Measurements from ENCODE around the gene USP15. TPM values are rescaled to one million over a fixed set of nuclear protein-coding genes. Genes with fewer than 3 reads are reported as not detected.

Gene USP15
- total and polyA plus RNA-seq, 4 donors, result 16.3 to 102 (median 66.1) TPM

DNA sequence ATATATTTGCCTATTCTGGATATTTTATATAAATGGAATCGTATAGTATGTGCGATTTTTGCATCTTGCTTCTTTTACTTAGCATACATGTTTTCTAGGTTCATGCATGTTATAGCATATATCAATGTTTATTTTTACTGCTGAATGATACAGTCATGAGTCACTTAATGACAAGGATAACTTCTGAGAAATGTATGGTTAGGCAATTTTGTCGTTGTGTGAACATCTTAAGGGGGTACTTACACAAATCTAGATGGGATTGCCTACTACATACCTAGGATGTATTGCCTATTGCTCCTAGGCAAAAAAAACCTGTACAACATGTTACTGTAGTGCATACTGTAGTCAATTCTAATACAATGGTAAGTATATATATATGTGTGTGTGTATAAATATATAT lies 8.8 kb downstream of the USP15 start:
- ATAC-seq (ENCODE audit: low FRiP score) (no peak), DNase-seq (no peak)
- Histone ChIP-seq H3K4me1 (ENCODE audit: control insufficient read depth in 1 of 2, insufficient read depth in 2 of 2, low read length in 2 of 2) (peaks cover 3 to 4% of the 10 kb centered on the region in 2 donors), H3K27me3 (ENCODE audit: control insufficient read depth in 1 of 2, insufficient read depth in 2 of 2, low read length in 1 of 2) (no peaks in the 10 kb centered on the region), H3K36me3 (ENCODE audit: control insufficient read depth in 1 of 2, insufficient read depth in 2 of 2, low read length in 1 of 2) (no peaks in the 10 kb centered on the region), H3K27ac (ENCODE audit: low read depth in 1 of 2, low read length in 2 of 2) (no peak overlapping the region), H3K4me3 (ENCODE audit: low read length in 2 of 2) (no peak overlapping the region), H3K9me3 (ENCODE audit: control insufficient read depth, low read length) (no peaks in the 10 kb centered on the region)
- 73 to 77% methylated on average over 3 of the region's 3 CpGs for WGBS, 2 donors
- intact Hi-C loops (cut with DNase I), result loop anchor here (10.0 kb wide), 2 partner anchors 106 to 166 kb away; no protein-coding TSS in a partner anchor

GRCh38 chr12:62269464-62270228 lies 9.4 kb downstream of the USP15 start:
- ATAC-seq (ENCODE audit: low FRiP score) (no peak), DNase-seq (no peak)
- Histone ChIP-seq H3K4me1 (ENCODE audit: control insufficient read depth in 1 of 2, insufficient read depth in 2 of 2, low read length in 2 of 2) (peaks cover 3 to 6% of the 10 kb centered on the region in 2 donors), H3K36me3 (ENCODE audit: control insufficient read depth in 1 of 2, insufficient read depth in 2 of 2, low read length in 1 of 2) (no peaks in the 10 kb centered on the region), H3K27me3 (ENCODE audit: control insufficient read depth in 1 of 2, insufficient read depth in 2 of 2, low read length in 1 of 2) (no peaks in the 10 kb centered on the region), H3K9me3 (ENCODE audit: control insufficient read depth, low read length) (no peaks in the 10 kb centered on the region), H3K27ac (ENCODE audit: low read depth in 1 of 2, low read length in 2 of 2) (no peak overlapping the region), H3K4me3 (ENCODE audit: low read length in 2 of 2) (no peak overlapping the region)
- 82 to 88% methylated on average over 3 of the region's 3 CpGs for WGBS, 2 donors
- intact Hi-C loops (cut with DNase I), result loop anchor here (5.0 to 10.0 kb wide), 3 partner anchors 38 to 165 kb away; no protein-coding TSS in a partner anchor

DNA sequence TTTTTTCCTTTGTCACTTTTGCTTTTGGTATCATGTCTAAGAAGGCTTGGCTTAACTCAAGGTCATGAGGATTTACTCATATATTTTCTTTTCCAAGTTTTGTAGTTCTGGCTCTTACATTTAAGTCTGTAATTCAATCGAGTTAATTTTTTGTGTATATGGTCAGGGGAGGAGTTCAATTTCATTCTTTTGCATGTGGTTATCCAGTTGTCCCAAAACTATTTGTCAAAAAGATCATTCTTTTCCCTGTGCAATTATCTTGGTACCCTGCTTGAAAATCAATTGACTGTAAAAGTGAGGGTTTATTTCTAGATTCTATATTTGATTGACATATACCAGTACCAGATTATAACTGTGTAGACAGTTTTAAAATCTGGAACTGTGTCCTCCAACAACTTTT lies 10.2 kb downstream of the USP15 start:
- WGBS, 2 donors, result 5 to 9% methylated on average over 1 of the region's 1 CpG
- H3K4me1 ChIP-seq (ENCODE audit: control insufficient read depth in 1 of 2, insufficient read depth in 2 of 2, low read length in 2 of 2), result peaks cover 3 to 7% of the 10 kb centered on the region in 2 donors
- intact Hi-C loops (cut with DNase I), result loop anchor here in 1 of 2 donors (5.0 kb wide), 1 partner anchor 37 kb away; no protein-coding TSS in a partner anchor
- no peak overlapping the region for H3K4me3 ChIP-seq (ENCODE audit: low read length in 2 of 2)
- H3K27ac ChIP-seq (ENCODE audit: low read depth in 1 of 2, low read length in 2 of 2), result no peak overlapping the region
- no peaks in the 10 kb centered on the region for H3K36me3 ChIP-seq (ENCODE audit: control insufficient read depth in 1 of 2, insufficient read depth in 2 of 2, low read length in 1 of 2)
- DNase-seq (no peak), ATAC-seq (ENCODE audit: low FRiP score) (no peak)
- no peaks in the 10 kb centered on the region for H3K9me3 ChIP-seq (ENCODE audit: control insufficient read depth, low read length)
- H3K27me3 ChIP-seq (ENCODE audit: control insufficient read depth in 1 of 2, insufficient read depth in 2 of 2, low read length in 1 of 2), result no peaks in the 10 kb centered on the region

DNA sequence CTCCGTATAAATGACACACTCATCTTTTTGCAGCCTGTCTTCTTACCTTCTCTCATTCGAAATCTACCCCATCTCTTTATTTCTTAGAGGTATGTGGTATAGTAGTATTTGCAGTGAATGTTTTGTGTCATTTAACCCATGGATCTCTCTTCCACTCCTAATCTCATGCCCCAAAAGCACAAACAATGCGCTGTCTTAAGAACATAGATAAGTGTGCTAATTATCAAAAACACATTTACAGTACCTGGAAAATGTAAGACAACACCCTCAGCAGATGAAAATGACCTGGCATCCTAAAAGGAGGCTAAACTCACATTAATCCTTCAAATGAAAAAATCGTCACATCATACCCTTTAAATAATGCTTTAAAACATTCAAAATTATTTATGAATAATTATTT lies 10.7 kb downstream of the USP15 start:
- H3K36me3 ChIP-seq (ENCODE audit: control insufficient read depth in 1 of 2, insufficient read depth in 2 of 2, low read length in 1 of 2), result no peaks in the 10 kb centered on the region
- H3K9me3 ChIP-seq (ENCODE audit: control insufficient read depth, low read length), result no peaks in the 10 kb centered on the region
- no peaks in the 10 kb centered on the region for H3K27me3 ChIP-seq (ENCODE audit: control insufficient read depth in 1 of 2, insufficient read depth in 2 of 2, low read length in 1 of 2)
- H3K4me3 ChIP-seq (ENCODE audit: low read length in 2 of 2), result no peak overlapping the region
- whole genome bisulfite sequencing, 2 donors, result 60 to 67% methylated on average over 4 of the region's 4 CpGs
- no peak for ATAC-seq (ENCODE audit: low FRiP score)
- DNase-seq, result no peak
- intact Hi-C loops (cut with DNase I), result loop anchor here in 1 of 2 donors (5.0 kb wide), 1 partner anchor 36 kb away; no protein-coding TSS in a partner anchor
- no peak overlapping the region for H3K27ac ChIP-seq (ENCODE audit: low read depth in 1 of 2, low read length in 2 of 2)
- peaks cover 3 to 10% of the 10 kb centered on the region in 2 donors for H3K4me1 ChIP-seq (ENCODE audit: control insufficient read depth in 1 of 2, insufficient read depth in 2 of 2, low read length in 2 of 2)

GRCh38 chr12:62272936-62273552 lies 12.8 kb downstream of the USP15 start:
- Histone ChIP-seq H3K27ac (ENCODE audit: low read depth in 1 of 2, low read length in 2 of 2) (no peak overlapping the region), H3K9me3 (ENCODE audit: control insufficient read depth, low read length) (no peaks in the 10 kb centered on the region), H3K36me3 (ENCODE audit: control insufficient read depth in 1 of 2, insufficient read depth in 2 of 2, low read length in 1 of 2) (no peaks in the 10 kb centered on the region), H3K4me3 (ENCODE audit: low read length in 2 of 2) (no peak overlapping the region), H3K4me1 (ENCODE audit: control insufficient read depth in 1 of 2, insufficient read depth in 2 of 2, low read length in 2 of 2) (peaks cover 3 to 10% of the 10 kb centered on the region in 2 donors), H3K27me3 (ENCODE audit: control insufficient read depth in 1 of 2, insufficient read depth in 2 of 2, low read length in 1 of 2) (no peaks in the 10 kb centered on the region)
- intact Hi-C loops (cut with DNase I), result loop anchor here in 1 of 2 donors (5.0 kb wide), 1 partner anchor 34 kb away; no protein-coding TSS in a partner anchor
- no peak for DNase-seq
- no peak for ATAC-seq (ENCODE audit: low FRiP score)
- WGBS, 2 donors, result 59 to 61% methylated on average over 3 of the region's 3 CpGs

- no peak for DNase-seq
- no peaks in the 10 kb centered on the region for H3K36me3 ChIP-seq (ENCODE audit: control insufficient read depth in 1 of 2, insufficient read depth in 2 of 2, low read length in 1 of 2)
- H3K9me3 ChIP-seq (ENCODE audit: control insufficient read depth, low read length), result no peaks in the 10 kb centered on the region
- intact Hi-C loops (cut with DNase I), result loop anchor here in 1 of 2 donors (5.0 kb wide), 1 partner anchor 33 kb away; no protein-coding TSS in a partner anchor
- H3K4me3 ChIP-seq (ENCODE audit: low read length in 2 of 2), result no peak overlapping the region
- peaks cover 3 to 10% of the 10 kb centered on the region in 2 donors for H3K4me1 ChIP-seq (ENCODE audit: control insufficient read depth in 1 of 2, insufficient read depth in 2 of 2, low read length in 2 of 2)
- H3K27me3 ChIP-seq (ENCODE audit: control insufficient read depth in 1 of 2, insufficient read depth in 2 of 2, low read length in 1 of 2), result no peaks in the 10 kb centered on the region
- 48 to 49% methylated on average over 5 of the region's 5 CpGs for WGBS, 2 donors
- H3K27ac ChIP-seq (ENCODE audit: low read depth in 1 of 2, low read length in 2 of 2), result no peak overlapping the region
- ATAC-seq (ENCODE audit: low FRiP score), result no peak
Measured at GRCh38 chr12:62273724-62274380, 13.6 kb downstream of the USP15 start.

DNA sequence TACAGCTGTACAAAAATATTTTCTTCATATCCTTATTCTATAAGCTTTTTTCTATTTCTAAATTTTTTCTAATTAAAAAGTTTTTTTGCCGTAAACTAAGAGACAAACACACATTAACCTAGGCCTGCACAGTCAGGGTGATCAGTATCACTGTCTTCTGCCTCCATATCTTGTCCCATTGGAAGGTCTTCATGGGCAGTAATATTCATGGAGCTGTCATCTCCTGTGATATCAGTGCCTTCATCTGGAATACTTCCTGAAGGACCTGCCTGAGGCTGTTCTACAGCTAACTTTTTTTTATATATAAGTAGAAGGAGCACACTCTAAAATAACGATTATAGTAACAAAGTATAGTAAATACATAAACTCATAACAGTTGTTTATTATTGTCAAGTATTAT lies 17.8 kb downstream of the USP15 start:
- Histone ChIP-seq H3K27me3 (ENCODE audit: control insufficient read depth in 1 of 2, insufficient read depth in 2 of 2, low read length in 1 of 2) (no peaks in the 10 kb centered on the region), H3K4me3 (ENCODE audit: low read length in 2 of 2) (no peak overlapping the region), H3K4me1 (ENCODE audit: control insufficient read depth in 1 of 2, insufficient read depth in 2 of 2, low read length in 2 of 2) (peaks cover 0 to 7% of the 10 kb centered on the region in 2 donors), H3K9me3 (ENCODE audit: control insufficient read depth, low read length) (no peaks in the 10 kb centered on the region), H3K27ac (ENCODE audit: low read depth in 1 of 2, low read length in 2 of 2) (no peak overlapping the region), H3K36me3 (ENCODE audit: control insufficient read depth in 1 of 2, insufficient read depth in 2 of 2, low read length in 1 of 2) (no peaks in the 10 kb centered on the region)
- ATAC-seq (ENCODE audit: low FRiP score) (no peak), DNase-seq (no peak)
- intact Hi-C loops (cut with DNase I), result no loop called here
- WGBS, 2 donors, result 95% methylated on average over 2 of the region's 2 CpGs

DNA sequence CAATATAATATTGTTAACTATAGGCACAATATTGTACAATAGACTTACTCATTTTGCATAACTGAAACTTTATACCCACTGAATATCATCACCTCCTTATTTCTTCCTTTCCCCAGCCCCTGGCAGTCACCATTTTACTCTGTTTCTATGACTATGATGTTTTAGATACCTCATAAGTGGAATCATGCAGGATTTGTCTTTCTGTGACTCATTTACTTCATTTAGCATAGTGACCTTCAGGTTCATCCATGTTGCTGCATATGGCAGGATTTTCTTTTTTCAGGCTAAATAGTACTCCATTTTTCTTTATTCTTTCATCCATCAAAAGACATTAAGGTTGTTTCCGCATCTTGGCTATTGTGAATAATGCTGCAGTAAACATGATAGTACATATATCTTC lies 18.9 kb downstream of the USP15 start:
- Histone ChIP-seq H3K4me1 (ENCODE audit: control insufficient read depth in 1 of 2, insufficient read depth in 2 of 2, low read length in 2 of 2) (peaks cover 0 to 5% of the 10 kb centered on the region in 2 donors), H3K4me3 (ENCODE audit: low read length in 2 of 2) (no peak overlapping the region), H3K36me3 (ENCODE audit: control insufficient read depth in 1 of 2, insufficient read depth in 2 of 2, low read length in 1 of 2) (no peaks in the 10 kb centered on the region), H3K27ac (ENCODE audit: low read depth in 1 of 2, low read length in 2 of 2) (no peak overlapping the region), H3K9me3 (ENCODE audit: control insufficient read depth, low read length) (no peaks in the 10 kb centered on the region), H3K27me3 (ENCODE audit: control insufficient read depth in 1 of 2, insufficient read depth in 2 of 2, low read length in 1 of 2) (no peaks in the 10 kb centered on the region)
- DNase-seq, result no peak
- WGBS, 2 donors, result 99 to 100% methylated on average over 1 of the region's 1 CpG
- intact Hi-C loops (cut with DNase I), result no loop called here
- ATAC-seq (ENCODE audit: low FRiP score), result no peak

All from aorta (tissue), 5 donors.